Daoy (cell line): Measurements from ENCODE around the gene GANAB. TPM values are rescaled to one million over a fixed set of nuclear protein-coding genes. Genes with fewer than 3 reads are reported as not detected.
"Not testable (repeated sequence)": the region's sequence is repeated elsewhere in the genome, so short reads cannot be mapped to it uniquely, and the experiment has no call there.

Source experiments
- DNase-seq: peaks from one replicate; pipeline ENCODE4 v3.0.0-alpha.2; 2015; ENCODE audit warnings: low read depth
- total RNA-seq: library from RNA; depleted of rRNA; stranded (reverse); fragments of >200 nt; shearing (Covaris generic); gene quantifications from 2 replicates; pipeline ENCODE4 v1.2.3, GENCODE V29; 2014; rRNA removed

The GANAB gene
- total RNA-seq, result 128 and 165 TPM in 2 replicates

DNA sequence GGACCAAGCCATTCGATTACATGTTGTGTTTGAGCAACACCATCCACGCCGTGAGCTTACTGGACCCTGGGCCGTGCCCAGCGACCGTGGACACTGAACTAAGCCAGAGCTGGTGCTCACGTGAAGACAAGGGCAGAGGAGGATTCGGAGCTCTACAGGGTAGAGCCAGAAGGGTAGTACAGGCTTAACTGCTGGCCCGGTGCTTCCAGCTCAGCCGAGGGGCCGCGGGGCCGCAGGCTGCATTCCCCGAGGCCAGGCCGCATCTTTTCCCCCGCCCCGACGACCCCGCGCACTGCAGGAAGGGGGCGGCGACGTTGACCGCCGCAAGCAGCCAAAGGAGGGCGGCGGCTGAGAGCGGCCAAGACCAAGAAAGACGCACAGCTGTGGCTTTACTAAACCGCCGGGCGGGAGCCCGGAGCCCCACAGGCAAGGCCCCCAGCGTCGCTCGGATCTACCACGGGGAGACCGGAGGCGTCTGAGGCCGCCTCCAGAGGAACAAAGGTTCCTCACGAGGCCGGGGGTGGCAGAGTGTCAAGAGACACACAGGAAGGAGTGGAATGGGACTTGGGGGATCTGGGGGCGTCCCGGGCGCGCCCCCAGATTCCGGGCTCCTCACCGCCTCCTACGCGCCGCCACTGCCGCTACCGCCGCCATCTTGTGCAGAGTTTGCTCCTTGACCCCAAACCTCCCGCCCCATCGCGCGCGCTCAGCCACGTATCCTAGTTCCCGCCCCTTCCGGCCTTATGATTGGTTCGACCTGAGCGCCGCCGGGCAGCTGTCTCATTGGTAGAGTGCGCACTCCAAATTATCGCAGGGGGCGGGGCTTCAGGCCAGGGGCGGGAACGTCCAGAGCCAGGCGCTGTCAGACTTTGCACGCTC is at the start of gene GANAB:
TSS of gene GANAB (minus strand) at position 668 of the 879 bp plus-strand sequence. CDS start at position 654, 14 bp downstream.
- DNase-seq, result peak; percentile 99

DNA sequence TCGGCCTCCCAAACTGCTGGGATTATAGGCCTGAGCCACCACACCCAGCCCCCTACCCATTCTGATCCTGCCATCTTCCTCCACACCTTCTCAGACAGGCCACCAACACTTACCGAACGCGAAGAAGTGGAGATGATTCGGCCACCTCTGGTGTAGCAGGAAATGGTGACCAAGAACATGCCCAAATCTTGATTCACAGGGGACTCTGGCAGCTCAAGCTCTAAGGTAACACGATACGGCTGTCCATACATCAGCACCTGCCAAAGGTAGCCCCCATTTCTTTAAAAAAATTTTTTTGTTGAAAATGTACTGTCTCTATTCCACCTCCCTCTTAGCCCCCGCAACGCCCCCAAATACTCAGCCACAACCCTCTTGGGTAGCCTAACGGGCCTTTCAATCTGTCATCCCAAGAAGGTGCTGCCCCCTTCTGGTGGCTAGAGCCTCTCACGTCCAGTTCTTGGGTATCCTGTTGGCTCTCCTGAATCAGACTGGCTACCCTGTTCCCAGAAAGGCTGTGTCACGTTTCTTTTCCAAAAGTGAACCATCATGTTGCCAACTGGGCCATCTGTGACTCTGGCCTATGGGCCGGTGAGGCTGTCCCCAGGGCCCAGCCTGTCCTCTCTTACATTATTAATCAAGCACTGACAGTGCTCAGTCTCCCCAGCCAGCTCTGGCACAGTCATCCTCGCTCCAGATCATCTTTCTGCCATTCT is 48.2 kb upstream of the GANAB start:
- peak; percentile 78 for DNase-seq

DNA sequence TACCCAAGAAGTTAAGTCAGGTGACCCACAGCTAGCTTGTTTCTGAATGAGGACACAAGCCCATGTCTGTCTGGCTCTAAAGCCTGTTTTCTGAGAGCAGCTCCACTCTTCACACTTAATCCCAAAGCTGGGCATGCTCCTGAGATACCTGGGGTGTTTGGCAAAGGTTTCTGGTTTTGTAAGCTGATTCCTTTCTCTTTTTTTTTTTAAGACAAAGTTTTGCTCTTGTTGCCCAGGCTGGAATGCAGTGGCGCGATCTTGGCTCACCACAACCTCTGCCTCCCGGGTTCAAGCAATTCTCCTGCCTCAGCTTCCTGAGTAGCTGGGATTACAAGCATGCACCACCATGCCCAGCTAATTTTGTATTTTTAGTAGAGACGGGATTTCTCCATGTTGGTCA is 47.2 kb upstream of the GANAB start:
- DNase-seq, result not testable (repeated sequence)

DNA sequence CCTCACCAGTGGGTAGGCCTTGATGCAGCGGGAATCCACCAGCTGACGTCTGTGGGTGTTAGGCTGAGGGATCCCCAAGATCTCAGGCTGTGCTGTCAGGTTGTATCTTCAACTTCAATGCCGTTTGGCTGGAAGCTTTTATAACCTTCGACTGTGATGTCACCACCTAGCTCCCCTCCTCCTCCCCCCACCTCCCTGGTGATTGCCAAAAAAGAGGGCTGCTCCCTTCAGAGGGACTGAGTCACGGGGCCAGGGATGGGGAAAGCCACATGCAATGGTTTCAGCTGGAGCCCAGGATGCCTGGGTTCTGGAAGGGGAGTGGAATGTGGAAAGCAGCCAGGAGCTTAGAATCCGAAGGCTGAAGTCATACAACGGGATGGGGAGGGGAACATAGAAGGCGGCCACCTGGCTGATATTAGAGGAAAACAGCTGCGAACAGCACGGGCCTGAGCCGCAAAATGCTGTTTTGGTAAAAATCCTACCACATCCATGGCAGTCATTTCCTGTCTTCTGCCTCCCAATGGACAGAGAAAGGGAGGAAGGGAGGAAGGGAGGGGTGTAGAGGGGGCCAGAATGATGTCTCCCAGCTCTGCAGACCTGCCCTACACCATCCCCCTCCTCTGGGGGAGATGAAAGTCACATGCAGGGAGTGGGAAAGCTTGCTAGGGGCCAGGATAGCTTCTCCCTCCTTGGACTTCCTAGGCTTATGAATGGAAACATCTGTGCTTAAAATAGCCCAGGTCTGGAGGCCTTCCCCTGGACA is 43.2 kb upstream of the GANAB start, which contains the start of gene LRRN4CL:
TSS of gene LRRN4CL (minus strand) at position 110 of the 763 bp plus-strand sequence. CDS start 1,022 bp downstream, outside the sequence.
- no peak for DNase-seq

DNA sequence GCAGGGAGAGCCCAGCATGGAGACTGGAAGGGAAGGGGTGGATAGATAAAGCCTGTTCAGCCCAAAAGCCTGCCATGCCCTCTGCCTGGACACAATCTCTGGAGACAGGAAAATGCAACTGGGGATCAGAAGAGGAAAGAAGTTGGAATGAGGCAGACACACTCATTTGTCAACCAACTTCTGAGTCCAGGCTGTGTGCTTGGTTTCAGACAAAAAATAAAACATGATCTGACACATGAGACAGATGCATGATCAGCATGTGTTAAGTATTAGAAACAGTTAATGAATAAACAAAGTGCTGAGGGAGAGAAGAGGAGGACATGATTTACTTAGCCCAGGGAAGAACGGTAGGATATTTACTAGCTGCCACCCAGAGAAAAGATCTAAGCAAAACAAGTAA is 42.1 kb upstream of the GANAB start:
- no peak for DNase-seq

DNA sequence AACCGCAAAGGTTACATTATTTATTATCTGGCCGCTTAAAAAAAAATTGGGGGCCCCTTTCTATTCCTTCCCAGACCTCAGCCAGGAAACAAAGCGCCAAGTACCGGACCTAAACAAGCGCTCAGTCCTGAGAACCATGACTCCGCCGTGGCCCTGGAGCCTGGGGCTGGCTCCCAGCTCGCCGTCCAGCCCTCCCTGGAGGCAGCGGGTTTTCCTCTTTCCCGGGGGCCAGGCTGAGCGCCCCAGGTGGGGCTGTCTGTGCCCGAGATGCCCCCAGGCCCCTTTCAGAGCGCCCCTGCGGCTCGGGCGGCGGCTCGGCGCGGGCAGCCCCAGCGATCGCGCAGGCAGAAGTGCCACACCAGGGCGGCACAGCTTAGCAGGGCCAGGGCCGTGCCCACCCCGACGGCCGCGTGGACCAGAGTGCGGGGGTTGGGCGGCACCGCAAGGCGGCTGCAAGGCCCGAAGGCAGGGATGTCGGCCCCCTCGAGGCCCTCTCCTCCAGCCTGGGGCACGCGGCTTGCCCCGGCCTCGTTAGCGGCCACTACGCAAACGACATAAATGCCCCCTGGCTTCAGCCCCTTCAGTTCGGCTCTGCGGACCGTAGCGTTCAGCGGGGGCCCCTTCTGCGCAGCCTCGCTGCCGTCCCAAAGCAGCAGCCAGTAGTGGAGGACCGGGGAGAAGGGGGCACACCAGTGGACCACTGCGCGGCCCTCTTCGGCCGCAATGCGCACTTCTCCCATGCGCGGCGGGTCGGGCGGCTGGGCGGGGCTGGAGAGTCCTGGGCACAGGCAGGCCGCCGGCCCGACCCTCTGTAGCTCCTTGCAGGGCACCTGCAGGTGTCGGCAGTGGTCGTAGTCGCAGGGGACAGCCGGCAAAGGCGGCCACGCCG is 41.3 kb upstream of the GANAB start:
- DNase-seq, result no peak

DNA sequence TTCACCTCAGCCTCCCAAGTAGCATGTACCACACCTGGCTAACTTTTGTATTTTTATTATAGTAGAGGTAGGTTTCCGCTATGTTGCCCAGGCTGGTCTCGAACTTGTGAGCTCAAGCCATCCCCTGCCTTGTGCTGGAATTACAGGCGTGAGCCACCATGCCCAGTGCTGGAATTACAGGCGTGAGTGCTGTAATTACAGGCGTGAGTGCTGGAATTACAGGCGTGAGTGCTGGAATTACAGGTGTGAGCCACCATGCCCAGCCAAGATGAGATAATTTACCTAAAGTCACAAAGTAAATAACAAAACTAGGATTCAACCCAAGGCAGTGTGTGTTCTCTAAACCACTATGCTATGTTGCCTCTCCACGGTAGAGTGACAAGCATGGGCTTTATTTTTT is 36.1 kb upstream of the GANAB start:
- DNase-seq, result no peak

DNA sequence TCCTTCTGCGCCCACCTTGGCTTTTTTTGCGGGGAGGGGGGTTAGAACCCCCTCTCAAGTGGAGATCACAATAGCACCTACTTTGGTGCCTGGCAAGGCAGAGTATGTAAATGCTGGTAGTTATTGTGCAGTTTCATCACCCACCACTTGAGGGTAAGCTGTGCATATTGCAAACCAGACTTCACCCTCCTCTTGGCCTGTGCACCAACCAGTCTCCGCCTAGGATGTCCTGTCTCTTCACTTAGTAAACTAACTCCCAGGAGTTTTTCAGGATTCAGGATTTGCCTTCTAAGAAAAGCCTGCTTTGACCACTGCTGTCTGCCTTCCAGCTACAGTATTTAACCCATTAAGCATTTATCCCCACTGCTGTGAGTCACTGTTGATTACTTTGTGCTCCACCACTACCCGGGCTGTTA is 34.4 kb upstream of the GANAB start:
- peak; percentile 64 for DNase-seq

DNA sequence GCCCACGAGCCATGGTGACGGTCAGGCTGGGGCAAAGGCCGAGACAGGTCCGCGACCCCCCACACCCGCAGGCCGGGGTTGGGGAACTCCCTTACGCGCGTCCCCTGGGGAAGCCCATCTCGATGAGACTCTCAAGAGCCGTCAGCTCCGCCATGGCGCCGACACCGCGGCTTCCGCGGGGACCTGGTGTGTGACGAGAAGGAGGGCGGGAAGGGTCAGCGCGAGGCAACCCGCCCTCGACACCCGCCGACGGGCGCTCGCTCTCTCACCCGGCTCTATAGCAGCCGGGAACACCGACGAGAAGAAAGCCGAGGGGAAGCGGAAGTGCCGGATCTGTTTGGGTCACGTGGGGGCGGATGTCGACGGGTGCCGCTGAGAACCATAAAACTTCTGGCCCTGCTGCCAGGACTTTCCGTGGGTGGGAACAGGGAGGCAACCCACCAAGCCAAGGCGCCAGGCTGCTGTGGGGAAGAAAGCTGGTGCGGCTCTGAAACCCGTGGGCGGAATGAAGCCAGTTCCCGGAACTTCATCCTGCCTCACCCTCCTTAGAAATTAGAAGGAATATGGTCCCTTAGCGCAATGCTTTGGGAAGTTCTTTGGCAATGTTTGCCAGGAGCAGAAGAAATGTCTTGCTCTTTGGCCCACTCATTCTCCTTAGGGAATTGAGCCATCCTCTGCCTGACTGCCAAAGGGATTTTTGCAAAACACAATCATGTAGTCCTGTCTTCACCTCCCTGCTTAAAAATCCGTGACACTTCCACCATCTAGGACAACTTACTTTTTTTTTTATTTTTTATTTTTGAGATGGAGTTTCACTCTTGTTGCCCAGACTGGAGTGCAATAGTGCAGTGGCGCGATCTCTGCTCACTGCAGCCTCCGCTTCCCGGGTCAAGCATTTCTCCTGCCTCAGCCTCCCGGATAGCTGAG is 32.6 kb upstream of the GANAB start, which contains the start of gene UBXN1:
TSS of gene UBXN1 (minus strand) at position 304 of the 927 bp plus-strand sequence. CDS start at position 154, 150 bp downstream.
- DNase-seq, result peak; percentile 91

DNA sequence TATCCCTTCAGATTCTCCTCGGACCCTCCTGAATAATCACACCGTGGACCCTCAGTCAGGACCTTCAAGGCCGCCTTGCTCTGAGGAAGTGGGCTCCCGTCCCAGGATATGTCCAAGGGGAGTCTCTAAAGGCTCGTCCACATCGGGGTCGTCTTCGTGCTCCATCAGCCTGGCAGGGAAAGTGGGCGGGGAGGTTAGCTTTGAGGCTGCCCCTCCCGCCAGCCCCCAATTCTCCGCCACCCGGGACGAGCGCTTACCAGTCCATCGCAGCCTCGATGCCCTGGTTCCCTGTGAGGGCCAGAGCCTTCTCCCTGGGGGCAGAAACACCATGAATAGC is 32.0 kb upstream of the GANAB start:
- DNase-seq, result no peak

DNA sequence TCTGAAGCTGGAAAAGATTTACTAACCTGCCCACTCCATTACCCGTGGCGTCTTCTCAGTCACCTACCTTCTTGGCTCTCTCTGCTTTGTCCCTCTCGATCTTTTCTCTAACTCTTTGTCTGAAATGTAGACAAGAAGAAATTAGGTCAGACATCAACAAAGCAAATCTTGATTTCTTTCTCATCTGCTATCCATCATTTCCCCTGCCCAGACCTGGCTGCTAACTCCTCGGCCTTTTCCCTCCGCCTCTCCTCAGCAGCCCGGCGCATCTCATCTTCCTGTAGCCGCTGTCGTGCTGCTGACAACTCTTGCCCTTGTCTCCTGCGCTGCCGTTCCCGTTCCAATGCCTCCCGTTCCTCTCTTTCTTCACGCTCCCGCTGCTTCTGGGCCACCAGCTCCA is 31.3 kb upstream of the GANAB start:
- no peak for DNase-seq

DNA sequence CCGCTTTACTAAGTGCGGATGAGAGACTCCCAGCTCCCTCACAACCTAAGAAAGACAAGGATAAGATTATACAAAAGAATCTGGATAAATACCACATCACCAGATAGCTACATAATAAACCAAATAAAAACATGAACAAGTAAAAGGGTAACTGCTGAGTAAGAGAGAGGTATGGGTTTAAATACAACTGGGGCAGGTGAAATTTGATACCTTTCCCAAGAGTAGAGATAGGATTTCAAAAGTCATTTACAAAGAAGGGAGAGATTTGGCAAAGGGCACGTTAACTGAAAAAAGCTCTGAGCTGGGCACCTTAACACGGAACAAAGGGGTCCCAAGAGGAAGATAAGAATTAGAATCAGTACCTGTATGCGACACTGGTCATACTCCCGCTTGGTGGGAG is 30.7 kb upstream of the GANAB start:
- DNase-seq, result no peak

DNA sequence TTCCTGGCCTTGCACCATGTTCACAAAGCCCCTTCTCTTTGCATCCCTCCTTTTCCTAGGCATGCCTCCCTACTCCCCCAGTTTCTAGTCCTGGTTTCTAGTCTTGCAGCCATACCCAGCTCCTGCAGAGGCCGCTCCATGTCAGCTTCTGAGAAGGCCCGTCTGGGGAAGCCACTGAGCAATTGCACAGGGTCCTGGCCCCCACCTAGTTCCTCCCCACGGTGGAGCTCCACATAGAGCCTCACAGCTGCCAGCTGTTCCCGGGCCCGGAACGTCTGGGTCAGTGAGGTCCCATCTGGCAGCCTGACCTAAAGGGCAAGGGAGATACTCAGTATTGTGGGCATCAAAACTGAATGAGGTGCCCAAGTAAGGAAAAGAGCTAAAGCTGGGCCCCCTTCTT is 30.3 kb upstream of the GANAB start:
- DNase-seq, result no peak

DNA sequence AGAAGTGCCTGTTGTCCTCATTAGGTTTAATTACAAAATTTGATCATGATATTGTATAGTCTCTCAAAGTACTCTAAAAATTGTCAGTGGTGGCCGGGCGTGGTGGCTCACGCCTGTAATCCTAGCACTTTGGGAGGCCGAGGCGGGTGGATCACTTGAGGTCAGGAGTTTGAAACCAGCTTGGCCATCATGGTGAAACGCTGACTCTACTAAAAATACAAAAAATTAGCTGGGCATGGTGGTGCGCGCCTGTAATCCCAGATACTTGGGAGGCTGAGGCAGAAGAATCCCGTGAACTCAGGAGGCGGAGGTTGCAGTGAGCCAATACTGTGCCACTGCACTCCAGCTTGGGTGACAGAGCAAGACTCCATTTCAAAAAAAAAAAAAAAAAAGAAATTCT is 29.0 kb upstream of the GANAB start:
- DNase-seq, result not testable (repeated sequence)

DNA sequence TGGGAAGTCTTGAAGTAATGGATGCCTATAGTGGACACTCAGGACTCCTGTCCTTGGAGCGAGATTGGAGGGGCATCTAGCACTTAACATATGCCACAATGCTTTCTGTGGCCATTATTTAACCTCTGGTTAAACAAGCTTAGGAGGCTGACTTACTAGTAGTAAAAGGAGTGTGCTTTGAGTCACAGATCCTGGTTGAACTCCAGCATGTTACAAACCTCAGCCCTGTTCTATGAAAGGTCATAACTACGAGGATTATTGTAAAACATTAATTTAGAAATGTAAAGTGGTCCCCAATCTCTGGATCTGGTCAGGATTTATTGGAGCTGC is 26.7 kb upstream of the GANAB start:
- no peak for DNase-seq

DNA sequence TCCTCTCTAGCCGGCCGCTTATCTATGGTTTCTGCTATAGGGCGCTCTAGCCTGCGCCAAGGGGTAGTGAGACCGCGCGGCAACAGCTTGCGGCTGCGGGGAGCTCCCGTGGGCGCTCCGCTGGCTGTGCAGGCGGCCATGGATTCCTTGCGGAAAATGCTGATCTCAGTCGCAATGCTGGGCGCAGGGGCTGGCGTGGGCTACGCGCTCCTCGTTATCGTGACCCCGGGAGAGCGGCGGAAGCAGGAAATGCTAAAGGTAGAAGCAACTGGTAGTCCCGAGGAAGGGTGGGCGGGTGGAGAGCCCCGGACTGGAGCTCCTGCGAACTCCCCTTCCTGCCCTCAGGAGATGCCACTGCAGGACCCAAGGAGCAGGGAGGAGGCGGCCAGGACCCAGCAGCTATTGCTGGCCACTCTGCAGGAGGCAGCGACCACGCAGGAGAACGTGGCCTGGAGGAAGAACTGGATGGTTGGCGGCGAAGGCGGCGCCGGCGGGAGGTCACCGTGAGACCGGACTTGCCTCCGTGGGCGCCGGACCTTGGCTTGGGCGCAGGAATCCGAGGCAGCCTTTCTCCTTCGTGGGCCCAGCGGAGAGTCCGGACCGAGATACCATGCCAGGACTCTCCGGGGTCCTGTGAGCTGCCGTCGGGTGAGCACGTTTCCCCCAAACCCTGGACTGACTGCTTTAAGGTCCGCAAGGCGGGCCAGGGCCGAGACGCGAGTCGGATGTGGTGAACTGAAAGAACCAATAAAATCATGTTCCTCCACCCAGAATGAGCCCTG is 25.4 kb upstream of the GANAB start, which contains the start of the genes LBHD1 and UQCC3:
TSS of gene LBHD1 (minus strand) at position 660 of the 782 bp plus-strand sequence. CDS start 2,236 bp downstream, outside the sequence.
TSS of gene UQCC3 (plus strand) at position 66 of the 782 bp plus-strand sequence. CDS start at position 139, 73 bp downstream.
- peak; percentile 86 for DNase-seq

DNA sequence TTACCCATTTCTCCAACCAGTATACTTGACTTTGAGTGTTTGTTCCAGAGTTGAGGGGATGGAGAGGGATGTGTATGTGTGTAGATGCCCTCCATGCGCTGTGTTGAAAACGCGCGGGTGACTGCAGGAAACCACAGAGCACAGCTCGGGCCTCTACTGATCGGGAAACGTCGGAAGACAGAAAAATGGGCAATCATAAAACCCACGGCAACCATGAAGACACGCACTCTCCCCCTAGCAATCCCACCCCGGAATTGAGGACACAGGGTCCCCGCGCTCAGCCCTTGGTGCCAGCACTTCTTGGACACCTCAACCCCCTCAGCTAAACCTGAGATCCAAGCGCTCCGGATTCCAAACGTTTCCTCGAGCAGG is 24.8 kb upstream of the GANAB start:
- no peak for DNase-seq

DNA sequence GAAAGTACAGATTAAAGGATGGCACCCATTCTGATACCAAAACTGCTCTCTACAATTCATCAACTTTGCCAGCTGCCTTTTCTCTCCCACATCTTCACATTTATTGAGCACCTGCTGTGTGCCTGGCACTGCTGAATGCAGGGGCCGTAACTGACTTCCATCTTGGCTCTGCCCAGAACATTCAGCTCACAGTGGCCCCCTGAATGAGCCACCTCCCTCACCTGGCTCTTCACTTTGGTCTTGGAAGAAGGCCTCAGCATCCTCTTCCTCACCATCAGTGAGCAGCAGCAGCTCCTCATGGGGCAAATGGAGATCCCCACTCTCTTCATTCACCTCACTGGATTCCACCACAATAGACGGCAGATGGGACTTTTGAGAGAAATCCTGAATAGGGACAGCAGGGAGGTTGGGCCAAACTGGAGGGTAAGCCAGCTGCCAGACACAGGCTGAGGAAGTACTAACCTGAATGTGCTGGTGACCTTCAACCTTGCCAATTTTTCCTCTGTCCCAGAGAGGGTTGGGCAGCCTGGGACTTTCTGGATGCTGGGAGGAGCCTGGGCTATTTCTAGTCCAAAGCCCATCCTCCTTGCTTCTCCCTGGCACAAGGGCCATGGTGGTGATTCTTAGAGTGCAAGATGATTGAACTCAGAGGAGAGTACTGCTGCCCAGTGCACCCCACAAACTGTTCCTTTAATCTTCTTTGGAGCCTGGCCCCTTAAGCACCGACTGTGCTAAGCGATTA is 23.2 kb upstream of the GANAB start:
- no peak for DNase-seq
